ENCODE measurements around the gene CT45A1. TPM values are rescaled to one million over a fixed set of nuclear protein-coding genes. Genes with fewer than 3 reads are reported as not detected.
"Not testable (repeated sequence)": the region's sequence is repeated elsewhere in the genome, so short reads cannot be mapped to it uniquely, and the experiment has no call there.

CT45A1 gene
- total RNA-seq = not detected
- polyA plus RNA-seq = not detected
- long read RNA-seq, donor 1 = 0 reads
- long read RNA-seq, donor 2 = 0 reads
- long read RNA-seq, donor 3 = 0 reads

GRCh38 chrX:135713183-135713689 lies at the start of gene CT45A1:
Gene CT45A1, plus strand, starts transcription at chrX:135713639. Its CDS starts 5,302 bp downstream, at chrX:135718941.
- H3K27me3 ChIP-seq; H3K4me1 ChIP-seq; H3K4me3 ChIP-seq; H3K36me3 ChIP-seq; intact Hi-C loops (cut with DNase I); ATAC-seq; H3K9me3 ChIP-seq; H3K27ac ChIP-seq; DNase-seq: not testable (repeated sequence)
- 69 to 85% (median 81%) methylated on average over 4 to 12 of the region's 15 CpGs for WGBS, 4 donors

- H3K27me3 ChIP-seq, H3K4me3 ChIP-seq: not testable (repeated sequence)
Measured at GRCh38 chrX:135672979-135673378, 40.5 kb upstream of the CT45A1 start.

GRCh38 chrX:135688137-135688536 lies 25.3 kb upstream of the CT45A1 start:
- Histone ChIP-seq H3K4me1 (no peaks in the 10 kb centered on the region), H3K27me3 (peaks cover 0 to 11% (median 0%) of the 10 kb centered on the region in 9 donors), H3K27ac (no peak overlapping the region), H3K9me3 (no peaks in the 10 kb centered on the region), H3K4me3 (no peak overlapping the region), H3K36me3 (no peaks in the 10 kb centered on the region)
- WGBS, 4 donors = 34 to 46% (median 38%) methylated on average over 16 of the region's 16 CpGs
- ATAC-seq (no peak), DNase-seq (no peak)
- TF ChIP-seq CTCF (IDR thresholded peaks at IDR 0.05) (peak in 1 of 12 donors; percentile 7), POLR2A (IDR thresholded peaks at IDR 0.05) (no peak)
- intact Hi-C loops (cut with DNase I) = no loop called here

More at GRCh38 chrX:135672979-135673378, 40.5 kb upstream of the CT45A1 start:
- DNase-seq; H3K27ac ChIP-seq; H3K36me3 ChIP-seq; H3K4me1 ChIP-seq; intact Hi-C loops (cut with DNase I); ATAC-seq; H3K9me3 ChIP-seq: not testable (repeated sequence)

- Histone ChIP-seq H3K36me3 (no peaks in the 10 kb centered on the region), H3K27me3 (peaks cover 0 to 9% (median 0%) of the 10 kb centered on the region in 9 donors), H3K27ac (no peak overlapping the region), H3K4me1 (no peaks in the 10 kb centered on the region), H3K4me3 (no peak overlapping the region), H3K9me3 (no peaks in the 10 kb centered on the region)
- no peak for DNase-seq
- WGBS, 4 donors = 49 to 69% (median 63%) methylated on average over 3 of the region's 3 CpGs
- TF ChIP-seq POLR2A (IDR thresholded peaks at IDR 0.05) = no peak
- no peak for TF ChIP-seq CTCF (IDR thresholded peaks at IDR 0.05)
- no peak for ATAC-seq
- intact Hi-C loops (cut with DNase I) = no loop called here
Measured at GRCh38 chrX:135695471-135695870, 18.0 kb upstream of the CT45A1 start.

GRCh38 chrX:135697601-135698000 lies 15.8 kb upstream of the CT45A1 start:
- peaks cover 0 to 9% (median 0%) of the 10 kb centered on the region in 9 donors for H3K27me3 ChIP-seq
- TF ChIP-seq CTCF (IDR thresholded peaks at IDR 0.05) (peak in 2 of 12 donors; percentile 12 to 13), POLR2A (IDR thresholded peaks at IDR 0.05) (no peak)
- no peak for ATAC-seq
- no peaks in the 10 kb centered on the region for H3K36me3 ChIP-seq
- H3K4me1 ChIP-seq = no peaks in the 10 kb centered on the region
- H3K4me3 ChIP-seq = no peak overlapping the region
- no peak for DNase-seq
- H3K27ac ChIP-seq = no peak overlapping the region
- intact Hi-C loops (cut with DNase I) = no loop called here
- H3K9me3 ChIP-seq = no peaks in the 10 kb centered on the region
